IMR-90 (cell line): ENCODE measurements around the gene HES7. TPM values are rescaled to one million over a fixed set of nuclear protein-coding genes. Genes with fewer than 3 reads are reported as not detected.

Source experiments
- ATAC-seq: fragments of 200-7000 bp; cut with Tn5 transposase; 2 replicates; pipeline ENCODE4 v1.9.1; 2020; ENCODE audit warnings: low read depth, mild to moderate bottlenecking, moderate library complexity
- BruUV-seq: library from RNA; stranded (reverse); fragments of 400-500 nt; replicated peaks from 2 replicates; lab custom pipeline; 2021; lab: Mats Ljungman, UMichigan
- CTCF ChIA-PET: fragments of 300-600 bp; formaldehyde crosslinking; extraction: SDS; loops from one replicate; lab custom pipeline; 2021; ENCODE audit warnings: antibody characterized with exemption; lab: Yijun Ruan, JAX
- POLR2A ChIA-PET: fragments of 300-600 bp; sonication (Branson Sonifier 250); formaldehyde crosslinking; loops from one replicate; lab custom pipeline; 2022; ENCODE audit warnings: antibody characterized with exemption; ENCODE audit not compliant: unreplicated experiment; lab: Charles Lee
- DNase-seq: peaks from one replicate; pipeline ENCODE4 v3.0.0; 2013
- H2AFZ ChIP-seq: replicated peaks from 2 replicates; pipeline ENCODE3; 2013; ENCODE audit warnings: low read length, mild to moderate bottlenecking; ENCODE audit not compliant: poor library complexity
- H2AK5ac ChIP-seq: 2 replicates; pipeline ENCODE4 v1.6.1; 2013; ENCODE audit warnings: low read depth, low read length, inconsistent platforms
- H2AK9ac ChIP-seq: replicated peaks from 2 replicates; pipeline ENCODE3; 2013; ENCODE audit warnings: mild to moderate bottlenecking, low read depth, low read length, moderate library complexity; ENCODE audit not compliant: poor library complexity
- H2BK120ac ChIP-seq: 2 replicates; pipeline ENCODE4 v1.6.1; 2013; ENCODE audit warnings: low read depth, low read length, inconsistent platforms
- H2BK15ac ChIP-seq: 3 replicates; pipeline ENCODE4 v1.6.1; 2013; ENCODE audit warnings: low read depth, low read length, inconsistent platforms
- H2BK20ac ChIP-seq: 2 replicates; pipeline ENCODE4 v1.6.1; 2013; ENCODE audit warnings: low read depth, mild to moderate bottlenecking, inconsistent platforms, low read length, moderate library complexity
- H2BK5ac ChIP-seq: 2 replicates; pipeline ENCODE4 v1.6.1; 2013; ENCODE audit warnings: mild to moderate bottlenecking, low read depth, low read length, inconsistent platforms; ENCODE audit not compliant: poor library complexity, severe bottlenecking
- H3K14ac ChIP-seq: replicated peaks from 2 replicates; pipeline ENCODE4 v1.6.1; 2013; ENCODE audit warnings: low read depth, low read length, inconsistent platforms
- H3K18ac ChIP-seq: 2 replicates; pipeline ENCODE4 v1.6.1; 2013; ENCODE audit warnings: low read depth, low read length, control low read depth
- H3K23ac ChIP-seq: 2 replicates; pipeline ENCODE4 v1.6.1; 2013; ENCODE audit warnings: low read depth, low read length, inconsistent platforms
- H3K27ac ChIP-seq: 2 replicates; pipeline ENCODE4 v1.5.1; 2013; ENCODE audit warnings: mild to moderate bottlenecking, control low read depth, low read length; ENCODE audit not compliant: insufficient read depth
- H3K27me3 ChIP-seq: 2 replicates; pipeline ENCODE4 v1.6.1; 2013; ENCODE audit warnings: low read length; ENCODE audit not compliant: control insufficient read depth, insufficient read depth
- H3K36me3 ChIP-seq: 2 replicates; pipeline ENCODE4 v1.6.1; 2013; ENCODE audit warnings: low read length, mixed read lengths; ENCODE audit not compliant: control insufficient read depth, insufficient read depth
- H3K4ac ChIP-seq: 2 replicates; pipeline ENCODE4 v1.6.1; 2013; ENCODE audit warnings: low read depth, low read length, inconsistent platforms
- H3K4me1 ChIP-seq: 2 replicates; pipeline ENCODE4 v1.6.1; 2013; ENCODE audit warnings: low read length, mixed read lengths; ENCODE audit not compliant: control insufficient read depth, insufficient read depth
- H3K4me2 ChIP-seq: 2 replicates; pipeline ENCODE4 v1.6.1; 2013; ENCODE audit warnings: low read depth, mild to moderate bottlenecking, control low read depth, low read length, moderate library complexity
- H3K4me3 ChIP-seq: 2 replicates; pipeline ENCODE4 v1.5.1; 2013; ENCODE audit warnings: low read depth, mild to moderate bottlenecking, control low read depth, low read length, moderate library complexity; ENCODE audit not compliant: insufficient read depth
- H3K56ac ChIP-seq: 2 replicates; pipeline ENCODE4 v1.6.1; 2013; ENCODE audit warnings: low read length, inconsistent platforms; ENCODE audit not compliant: insufficient read depth; ENCODE audit errors: extremely low read depth
- H3K79me1 ChIP-seq, 2 experiments: 2 replicates each; pipeline ENCODE4 v1.6.1; 2013; ENCODE audit warnings: low read length in 2 of 2, inconsistent platforms in 1 of 2, low read depth in 1 of 2
- H3K9ac ChIP-seq: 2 replicates; pipeline ENCODE4 v1.6.1; 2013; ENCODE audit warnings: low read depth, low read length, control low read depth
- H3K9me1 ChIP-seq: 2 replicates; pipeline ENCODE4 v1.6.1; 2013; ENCODE audit warnings: low read length, inconsistent platforms; ENCODE audit not compliant: insufficient read depth
- H3K9me3 ChIP-seq: 2 replicates; pipeline ENCODE4 v1.6.1; 2013; ENCODE audit warnings: low read length; ENCODE audit not compliant: control insufficient read depth, insufficient read depth
- H4K20me1 ChIP-seq: 2 replicates; pipeline ENCODE4 v1.6.1; 2013; ENCODE audit warnings: low read length, inconsistent platforms; ENCODE audit not compliant: insufficient read depth
- H4K5ac ChIP-seq: 2 replicates; pipeline ENCODE4 v1.6.1; 2013; ENCODE audit warnings: mild to moderate bottlenecking, low read depth, low read length, control low read depth
- H4K8ac ChIP-seq, 2 experiments: 2 replicates each; pipeline ENCODE4 v1.6.1; 2013; ENCODE audit warnings: low read depth in 2 of 2, low read length in 2 of 2, control low read depth in 1 of 2, inconsistent platforms in 1 of 2
- H4K91ac ChIP-seq: 2 replicates; pipeline ENCODE4 v1.6.1; 2013; ENCODE audit warnings: low read depth, low read length, inconsistent platforms; ENCODE audit not compliant: insufficient read depth
- CEBPB ChIP-seq: IDR thresholded peaks from 2 replicates; pipeline ENCODE4 v1.6.1; 2012; ENCODE audit warnings: low read depth, low read length, improper control_type of control experiment
- CHD1 ChIP-seq: IDR thresholded peaks from 2 replicates; pipeline ENCODE4 v1.6.1; 2012; ENCODE audit warnings: low read depth, low read length, improper control_type of control experiment
- CTCF ChIP-seq: conservative IDR thresholded peaks from 2 replicates; pipeline ENCODE4 v1.5.1; 2012; ENCODE audit warnings: mild to moderate bottlenecking, low read depth, low read length, improper control_type of control experiment
- FOS ChIP-seq: fragments of 150-350 bp; IDR thresholded peaks from 2 replicates; pipeline ENCODE4 v1.6.1; 2016; ENCODE audit warnings: low read depth, low read length
- MAFK ChIP-seq: IDR thresholded peaks from 2 replicates; pipeline ENCODE4 v1.6.1; 2012; ENCODE audit warnings: low read depth, low read length, improper control_type of control experiment
- MAZ ChIP-seq: IDR thresholded peaks from 2 replicates; pipeline ENCODE4 v1.6.1; 2012; ENCODE audit warnings: low read depth, mild to moderate bottlenecking, low read length, improper control_type of control experiment, moderate library complexity, borderline replicate concordance
- NFE2L2 ChIP-seq: fragments of 150-350 bp; IDR thresholded peaks from 2 replicates; pipeline ENCODE4 v1.6.1; 2016; ENCODE audit warnings: low read depth, mild to moderate bottlenecking, low read length
- POLR2A ChIP-seq: IDR thresholded peaks from 2 replicates; pipeline ENCODE4 v1.6.1; 2012; ENCODE audit warnings: mild to moderate bottlenecking, low read depth, low read length
- RAD21 ChIP-seq: IDR thresholded peaks from 2 replicates; pipeline ENCODE4 v1.6.1; 2012; ENCODE audit warnings: low read length, improper control_type of control experiment
- RFX5 ChIP-seq: IDR thresholded peaks from 2 replicates; pipeline ENCODE4 v1.8.0; 2012; ENCODE audit warnings: low read depth, mild to moderate bottlenecking, low read length, moderate library complexity
- SMC3 ChIP-seq: fragments of 150-350 bp; IDR thresholded peaks from 2 replicates; pipeline ENCODE4 v1.6.1; 2016; ENCODE audit warnings: low read depth, mild to moderate bottlenecking, antibody characterized with exemption, low read length, moderate library complexity
- whole genome bisulfite sequencing, 2 experiments: methylation state at CpG; one replicate each; pipeline versions ENCODE4 v1.1.5 to v1.1.7; 2013; ENCODE audit warnings: missing lambda C conversion rate in 2 of 2; ENCODE audit not compliant: insufficient read length in 1 of 2; ENCODE audit errors: extremely low coverage in 2 of 2; 5-methylcytosine and 5-hydroxymethylcytosine counted together
- dilution Hi-C: fragments of 300-500 bp; cut with HindIII; formaldehyde crosslinking; loops from one replicate; pipeline ENCODE4 v1.14.3; 2018; ENCODE audit warnings: low sequenced_read_pairs; ENCODE audit not compliant: unreplicated experiment
- in situ Hi-C: fragments of 300-500 bp; cut with MboI; formaldehyde crosslinking; loops from 3 replicates; pipeline ENCODE4 v1.14.3; 2019; ENCODE audit warnings: low sequenced_read_pairs, inconsistent platforms, mixed read lengths
- intact Hi-C: fragments of 100-400 bp; cut with micrococcal nuclease; formaldehyde crosslinking; loops from 2 replicates; pipeline ENCODE4 v1.10.0; 2022
- polyA plus RNA-seq, 3 experiments: library from polyadenylated mRNA; depleted of rRNA; stranded (reverse); fragments of >200 nt; gene quantifications; 2 replicates each; pipeline ENCODE4 v1.2.3, GENCODE V29; 2012; ENCODE audit warnings: low replicate concordance in 1 of 3
- total RNA-seq: library from RNA; depleted of rRNA; stranded (reverse); fragments of >200 nt; gene quantifications from 2 replicates; pipeline ENCODE4 v1.2.3, GENCODE V29; 2012
- TF ChIP-seq, protein P1 (sequence below): fragments of 150-350 bp; IDR thresholded peaks from 2 replicates; pipeline ENCODE4 v1.6.1; 2016; ENCODE audit warnings: low read depth, mild to moderate bottlenecking, low read length, moderate library complexity, borderline replicate concordance

Gene HES7
- total and polyA plus RNA-seq, 2 of the 4 experiments (the other 2 are of a cell fraction): 0.43 TPM; not detected in 1

- no peak overlapping the region for H2AK9ac ChIP-seq
- H3K9me1 ChIP-seq: no peaks in the 10 kb centered on the region
- H3K56ac ChIP-seq: no peak overlapping the region
- no peak for TF ChIP-seq FOS
- no peak for TF ChIP-seq CEBPB
- no peak for TF ChIP-seq POLR2A
- no peak for TF ChIP-seq MAZ
- no peak for TF ChIP-seq RFX5
- no peak for TF ChIP-seq RAD21
- no peak for TF ChIP-seq CTCF
- TF ChIP-seq CHD1: no peak
- TF ChIP-seq MAFK: no peak
- TF ChIP-seq SMC3: no peak
- no peak for TF ChIP-seq NFE2L2
- TF ChIP-seq, protein P1, sequence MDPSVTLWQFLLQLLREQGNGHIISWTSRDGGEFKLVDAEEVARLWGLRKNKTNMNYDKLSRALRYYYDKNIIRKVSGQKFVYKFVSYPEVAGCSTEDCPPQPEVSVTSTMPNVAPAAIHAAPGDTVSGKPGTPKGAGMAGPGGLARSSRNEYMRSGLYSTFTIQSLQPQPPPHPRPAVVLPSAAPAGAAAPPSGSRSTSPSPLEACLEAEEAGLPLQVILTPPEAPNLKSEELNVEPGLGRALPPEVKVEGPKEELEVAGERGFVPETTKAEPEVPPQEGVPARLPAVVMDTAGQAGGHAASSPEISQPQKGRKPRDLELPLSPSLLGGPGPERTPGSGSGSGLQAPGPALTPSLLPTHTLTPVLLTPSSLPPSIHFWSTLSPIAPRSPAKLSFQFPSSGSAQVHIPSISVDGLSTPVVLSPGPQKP: no peak
- no peak overlapping the region for H2BK15ac ChIP-seq
- ATAC-seq: no peak
- ChIA-PET CTCF (no interaction called here), POLR2A (no interaction called here)
- WGBS, 2 experiments: 20% methylated on average over 1 of the region's 6 CpGs; no CpG with 5 or more reads in 1 of the 2 experiments
- H3K36me3 ChIP-seq: no peaks in the 10 kb centered on the region
- no peak overlapping the region for H2BK20ac ChIP-seq
- H4K5ac ChIP-seq: no peak overlapping the region
- no peak overlapping the region for H2BK5ac ChIP-seq
- H3K4ac ChIP-seq: no peak overlapping the region
- no peak for DNase-seq
- no peak overlapping the region for H2BK120ac ChIP-seq
- H3K18ac ChIP-seq: no peak overlapping the region
- no peak overlapping the region for H2AK5ac ChIP-seq
- no peak overlapping the region for H3K14ac ChIP-seq
- H3K23ac ChIP-seq: no peak overlapping the region
- H4K8ac ChIP-seq: no peak overlapping the region
- H3K27ac ChIP-seq: no peak overlapping the region
- H4K91ac ChIP-seq: no peak overlapping the region
- no peak overlapping the region for H2AFZ ChIP-seq
- H3K4me2 ChIP-seq: no peak overlapping the region
- no peaks in the 10 kb centered on the region for H3K4me1 ChIP-seq
- no peaks in the 10 kb centered on the region for H3K79me1 ChIP-seq
- dilution Hi-C loops (no loop called here), intact Hi-C loops (no loop called here), in situ Hi-C loops (loop anchor here (25.0 kb wide), 2 partner anchors 223 to 673 kb away; partner anchors contain the start of genes ARHGEF15 and SPDYE4)
- no peak overlapping the region for H3K4me3 ChIP-seq
- H3K9ac ChIP-seq: no peak overlapping the region
- no peaks in the 10 kb centered on the region for H3K9me3 ChIP-seq
- H3K27me3 ChIP-seq: peaks cover 73% of the 10 kb centered on the region
- H4K20me1 ChIP-seq: no peaks in the 10 kb centered on the region
- BruUV-seq: no TSS peak
Measured at GRCh38 chr17:8089728-8090127, 34.2 kb downstream of the HES7 start.
